ENCODE data around the gene EBF4.

- TF ChIP-seq EZH2phosphoT487 (IDR thresholded peaks at IDR 0.05; ENCODE audit: borderline replicate concordance) (no peak), CTCF (conservative IDR thresholded peaks at IDR 0.05; ENCODE audit: low read length) (no peak)
These were observed 58.8 kb downstream of the EBF4 start for GRCh38 chr20:2751347-2751877.

All from Loucy (cell line).